GM12872 (cell line): ENCODE measurements around the gene SRPX2.

Experiments used
- CTCF ChIP-seq: IDR thresholded peaks from 3 replicates; pipeline ENCODE4 v1.5.1; 2011; ENCODE audit warnings: low read depth, mild to moderate bottlenecking, low read length, moderate library complexity; ENCODE audit not compliant: insufficient read depth

The SRPX2 gene

GRCh38 chrX:100643956-100644860 lies at the start of gene SRPX2:
SRPX2 (plus strand) TSS chrX:100644199; CDS start chrX:100646323, 2,124 bp downstream.
- TF ChIP-seq CTCF: no peak

- no peak for TF ChIP-seq CTCF
Measured at GRCh38 chrX:100596601-100597000, 47.4 kb upstream of the SRPX2 start.

- no peak for TF ChIP-seq CTCF
Measured at GRCh38 chrX:100599456-100599855, 44.5 kb upstream of the SRPX2 start.

- TF ChIP-seq CTCF: no peak
Measured at GRCh38 chrX:100600340-100600739, 43.7 kb upstream of the SRPX2 start.

GRCh38 chrX:100600758-100601157 lies 43.2 kb upstream of the SRPX2 start:
- TF ChIP-seq CTCF: no peak

- no peak for TF ChIP-seq CTCF
Measured at GRCh38 chrX:100606753-100607152, 37.2 kb upstream of the SRPX2 start.

GRCh38 chrX:100609591-100609990 lies 34.4 kb upstream of the SRPX2 start:
- TF ChIP-seq CTCF: no peak
